GM04503 (cell line): ENCODE results near the gene VWA5B2.

Experiments
- DNase-seq: peaks from one replicate; pipeline ENCODE4 v3.0.0-alpha.2; 2012; ENCODE audit warnings: low read depth

The VWA5B2 gene

DNA sequence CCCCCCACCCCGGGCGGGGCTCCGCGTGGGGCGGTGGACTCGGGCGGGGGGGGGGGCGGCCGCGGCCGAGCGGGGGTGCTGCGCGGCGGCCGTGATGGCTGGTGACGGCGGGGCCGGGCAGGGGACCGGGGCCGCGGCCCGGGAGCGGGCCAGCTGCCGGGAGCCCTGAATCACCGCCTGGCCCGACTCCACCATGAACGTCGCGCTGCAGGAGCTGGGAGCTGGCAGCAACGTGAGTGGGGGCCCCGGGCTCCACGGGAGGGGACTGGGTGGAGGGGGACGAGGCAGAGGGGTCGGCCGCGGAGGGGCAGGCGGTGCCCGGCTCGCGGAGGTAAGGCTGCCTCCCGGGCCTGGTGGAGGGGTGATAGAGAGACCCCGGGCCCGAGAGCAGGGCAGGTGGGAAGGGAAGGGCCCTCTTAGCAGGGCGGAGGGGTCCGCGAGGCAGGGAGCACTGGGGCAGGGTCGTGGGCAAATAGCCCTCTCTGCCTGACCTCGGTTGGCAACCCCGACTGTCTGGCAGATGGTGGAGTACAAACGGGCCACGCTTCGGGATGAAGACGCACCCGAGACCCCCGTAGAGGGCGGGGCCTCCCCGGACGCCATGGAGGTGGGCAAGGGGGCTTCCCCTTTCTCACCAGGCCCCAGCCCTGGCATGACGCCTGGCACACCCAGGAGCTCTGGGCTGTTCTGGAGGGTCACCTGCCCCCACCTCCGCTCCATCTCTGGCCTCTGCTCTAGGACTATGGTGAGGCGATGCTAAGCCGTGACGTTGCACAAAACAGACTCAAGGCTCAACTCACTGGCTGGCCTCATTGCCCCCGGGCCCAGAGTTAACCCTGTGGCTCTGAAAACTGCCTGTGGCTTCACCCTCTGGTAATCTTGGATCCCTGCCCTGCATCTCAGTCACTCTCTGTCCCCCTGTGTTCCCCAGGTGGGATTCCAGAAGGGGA is 46.9 kb downstream of the VWA5B2 start, which contains the start of gene ECE2:
ECE2 (plus strand) TSS at position 62 of the 950 bp plus-strand sequence; CDS start at position 194, 132 bp downstream.
- DNase-seq = no peak

DNA sequence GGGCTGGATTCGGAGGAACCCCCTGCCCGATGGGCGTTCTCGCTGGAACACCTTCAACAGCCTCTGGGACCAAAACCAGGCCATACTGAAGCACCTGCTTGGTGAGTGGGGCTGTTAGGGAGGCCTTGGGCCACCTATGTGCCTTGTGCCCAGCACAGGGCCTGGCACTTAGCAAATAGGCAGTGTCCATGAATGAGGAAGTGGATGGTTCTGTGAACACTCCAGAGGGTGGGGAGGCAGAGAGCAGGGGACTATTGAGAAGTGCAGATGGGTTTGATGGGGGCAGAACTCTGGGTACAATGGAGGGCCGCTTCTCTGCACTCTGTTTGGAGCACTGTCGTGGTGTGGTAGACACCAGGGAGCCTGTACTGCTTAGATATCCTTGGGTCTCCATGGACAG is 48.0 kb downstream of the VWA5B2 start:
- DNase-seq = no peak

DNA sequence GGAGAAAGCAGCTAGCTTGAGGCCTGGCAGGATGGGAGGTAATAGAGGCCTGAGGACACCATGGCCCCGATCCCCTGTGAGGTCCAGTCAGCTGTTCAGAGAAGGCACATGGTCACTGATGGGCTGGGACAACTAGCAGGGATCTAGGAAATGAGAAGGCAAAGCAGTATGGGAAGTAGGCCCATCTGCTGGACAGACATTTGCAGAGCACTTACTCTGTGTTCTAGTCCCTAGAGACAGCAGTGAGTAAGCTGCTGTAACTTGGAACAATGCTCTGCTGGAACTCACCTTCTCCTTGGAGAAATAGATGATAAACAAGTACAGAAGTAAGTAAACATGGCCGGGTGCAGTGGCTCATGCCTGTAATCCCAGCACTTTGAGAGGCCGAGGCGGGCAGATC is 53.6 kb downstream of the VWA5B2 start:
- no peak for DNase-seq

DNA sequence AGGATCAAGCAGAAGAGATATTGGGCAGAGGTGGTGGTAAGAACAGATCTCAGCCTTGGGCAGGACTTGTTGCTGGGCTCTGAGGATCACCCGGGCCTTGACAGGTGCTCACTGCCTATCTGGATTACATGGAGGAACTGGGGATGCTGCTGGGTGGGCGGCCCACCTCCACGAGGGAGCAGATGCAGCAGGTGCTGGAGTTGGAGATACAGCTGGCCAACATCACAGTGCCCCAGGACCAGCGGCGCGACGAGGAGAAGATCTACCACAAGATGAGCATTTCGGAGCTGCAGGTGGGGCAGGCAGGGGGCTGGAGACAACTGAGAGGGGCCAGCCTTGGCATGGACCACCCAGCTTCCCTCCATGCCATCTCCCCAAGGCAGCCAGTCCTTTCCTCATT is 54.3 kb downstream of the VWA5B2 start:
- no peak for DNase-seq

DNA sequence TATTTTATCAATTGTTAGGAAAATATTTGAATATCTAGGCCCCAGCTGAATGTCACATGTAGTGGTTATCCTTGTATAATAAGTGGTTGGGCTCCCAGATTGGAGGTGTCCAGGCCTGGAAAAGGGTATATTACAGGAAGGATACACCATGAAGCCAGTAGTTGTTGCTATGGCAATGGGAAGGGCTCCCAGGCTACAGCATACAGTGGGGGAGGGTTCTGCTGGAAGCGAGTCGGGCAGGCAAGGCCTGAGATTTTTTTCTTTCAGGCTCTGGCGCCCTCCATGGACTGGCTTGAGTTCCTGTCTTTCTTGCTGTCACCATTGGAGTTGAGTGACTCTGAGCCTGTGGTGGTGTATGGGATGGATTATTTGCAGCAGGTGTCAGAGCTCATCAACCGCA is 55.3 kb downstream of the VWA5B2 start:
- DNase-seq = no peak

DNA sequence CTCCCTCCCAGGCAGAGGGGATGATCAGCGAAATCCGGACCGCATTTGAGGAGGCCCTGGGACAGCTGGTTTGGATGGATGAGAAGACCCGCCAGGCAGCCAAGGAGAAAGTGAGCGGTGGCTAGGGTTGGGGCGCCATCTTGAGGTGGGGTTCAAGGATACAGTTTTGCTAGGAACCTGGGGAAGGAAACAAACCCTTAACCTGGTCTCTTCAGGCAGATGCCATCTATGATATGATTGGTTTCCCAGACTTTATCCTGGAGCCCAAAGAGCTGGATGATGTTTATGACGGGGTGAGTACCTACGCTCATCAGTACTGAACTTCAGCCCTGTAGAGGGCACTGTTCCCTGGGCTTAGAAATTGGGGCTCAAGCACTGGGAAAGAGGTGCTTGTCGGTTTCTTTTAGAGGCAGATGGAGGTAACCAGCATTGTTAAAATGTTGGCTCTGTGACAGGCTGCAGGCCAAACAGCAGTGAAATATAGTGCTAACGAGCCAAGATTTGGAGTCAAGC is 60.1 kb downstream of the VWA5B2 start:
- DNase-seq = no peak

DNA sequence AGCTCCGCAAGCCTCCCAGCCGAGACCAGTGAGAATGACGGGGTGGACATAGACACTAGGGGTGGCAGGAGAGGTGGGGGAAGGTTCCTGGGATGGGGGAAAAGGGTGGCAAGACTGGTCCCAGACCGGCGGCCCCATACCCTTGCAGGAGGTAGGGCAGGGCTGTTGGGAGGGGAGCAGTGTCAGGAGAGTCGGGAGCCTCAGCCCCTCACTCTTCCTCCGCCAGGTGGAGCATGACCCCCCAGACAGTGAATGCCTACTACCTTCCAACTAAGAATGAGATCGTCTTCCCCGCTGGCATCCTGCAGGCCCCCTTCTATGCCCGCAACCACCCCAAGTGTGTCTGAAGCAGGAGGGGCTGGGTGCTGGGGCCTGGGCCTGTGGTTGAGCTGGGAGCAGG is 60.9 kb downstream of the VWA5B2 start:
- no peak for DNase-seq

DNA sequence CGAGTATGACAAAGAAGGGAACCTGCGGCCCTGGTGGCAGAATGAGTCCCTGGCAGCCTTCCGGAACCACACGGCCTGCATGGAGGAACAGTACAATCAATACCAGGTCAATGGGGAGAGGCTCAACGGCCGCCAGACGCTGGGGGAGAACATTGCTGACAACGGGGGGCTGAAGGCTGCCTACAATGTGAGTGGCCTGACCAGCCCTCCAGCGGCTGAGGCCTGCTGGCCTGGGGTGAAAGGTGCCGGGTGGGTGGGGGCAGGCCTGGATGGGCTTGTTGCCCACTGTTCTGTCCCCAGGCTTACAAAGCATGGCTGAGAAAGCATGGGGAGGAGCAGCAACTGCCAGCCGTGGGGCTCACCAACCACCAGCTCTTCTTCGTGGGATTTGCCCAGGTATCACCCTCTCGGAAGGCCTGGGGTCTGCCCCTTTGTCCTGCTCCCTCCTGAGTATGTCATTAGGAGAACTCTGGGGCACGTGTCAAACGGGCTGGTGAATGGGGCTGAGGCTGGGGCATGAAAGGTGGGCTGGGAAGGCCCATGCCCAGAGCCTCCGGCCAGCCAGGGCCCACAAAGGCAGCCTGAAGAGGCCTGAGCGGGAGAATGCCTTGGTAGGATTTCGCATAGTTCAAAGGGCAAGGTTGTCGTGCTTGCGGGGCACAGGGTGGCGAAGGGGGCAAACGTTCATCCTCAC is 61.8 kb downstream of the VWA5B2 start:
- no peak for DNase-seq
